C4-2B (cell line): ENCODE measurements around the gene ETFRF1.

Experiments used
- CTCF ChIP-seq: fragments of 450-650 bp; conservative IDR thresholded peaks from 2 replicates; pipeline ENCODE4 v1.5.1; 2017; ENCODE audit warnings: mild to moderate bottlenecking
- ZFX ChIP-seq: fragments of 450-650 bp; IDR thresholded peaks from 2 replicates; pipeline ENCODE4 v1.6.1; 2017

- TF ChIP-seq CTCF = no peak
- no peak for TF ChIP-seq ZFX
These were observed 12.3 kb upstream of the ETFRF1 start for GRCh38 chr12:25182765-25183164.
